Measurements from ENCODE around the gene SLC49A3. TPM values are rescaled to one million over a fixed set of nuclear protein-coding genes. Genes with fewer than 3 reads are reported as not detected.

Gene SLC49A3
- total RNA-seq, 4 donors from 2014 or later: 7.8 to 20.1 (median 14.4) TPM

- TF ChIP-seq CTCF (IDR thresholded peaks at IDR 0.05; ENCODE audit: low read depth): no peak
Measured at GRCh38 chr4:661231-661630, 27.7 kb downstream of the SLC49A3 start.

- no peak for TF ChIP-seq CTCF (IDR thresholded peaks at IDR 0.05; ENCODE audit: low read depth)
Measured at GRCh38 chr4:660401-660800, 28.6 kb downstream of the SLC49A3 start.

GRCh38 chr4:659851-660250 is 29.1 kb downstream of the SLC49A3 start:
- TF ChIP-seq CTCF (IDR thresholded peaks at IDR 0.05; ENCODE audit: low read depth): no peak

GRCh38 chr4:658681-659667 is 30.0 kb downstream of the SLC49A3 start:
- TF ChIP-seq CTCF (IDR thresholded peaks at IDR 0.05; ENCODE audit: low read depth): no peak

- TF ChIP-seq CTCF (IDR thresholded peaks at IDR 0.05; ENCODE audit: low read depth): no peak
Measured at GRCh38 chr4:657834-658667, 30.9 kb downstream of the SLC49A3 start.

- TF ChIP-seq CTCF (IDR thresholded peaks at IDR 0.05; ENCODE audit: low read depth): no peak
Measured at GRCh38 chr4:657338-657833, 31.6 kb downstream of the SLC49A3 start.

Data from subcutaneous adipose tissue (tissue), 4 donors.